H1 (cell line): ENCODE measurements around the gene VTN. TPM values are rescaled to one million over a fixed set of nuclear protein-coding genes. Genes with fewer than 3 reads are reported as not detected.

Source experiments
- CTCF ChIA-PET: fragments of 300-600 bp; sonication (Branson Sonifier 250); formaldehyde crosslinking; loops from one replicate; lab custom pipeline; 2021; ENCODE audit not compliant: partially characterized antibody; lab: Charles Lee
- POLR2A ChIA-PET: fragments of 300-600 bp; sonication (Branson Sonifier 250); formaldehyde crosslinking; loops from one replicate; lab custom pipeline; 2021; ENCODE audit warnings: inconsistent platforms; ENCODE audit not compliant: partially characterized antibody; lab: Charles Lee
- DNase-seq, 2 experiments: peaks; one replicate each; pipeline versions ENCODE4 v3.0.0 to v3.0.0-alpha.2; 2010 to 2022; ENCODE audit warnings: low spot score in 2 of 2, low read depth in 1 of 2, mixed read lengths in 1 of 2
- FAIRE-seq: peaks from 2 replicates; lab custom pipeline; 2011; peaks lifted over from hg19 to GRCh38; lab: Jason Lieb, UNC
- H2AFZ ChIP-seq: 2 replicates; pipeline ENCODE4 v1.8.1; 2012; ENCODE audit warnings: low read length, inconsistent platforms
- H2AK5ac ChIP-seq: 2 replicates; pipeline ENCODE4 v1.6.1; 2013; ENCODE audit warnings: low read depth, low read length
- H2BK120ac ChIP-seq: replicated peaks from 2 replicates; pipeline ENCODE3; 2013; ENCODE audit warnings: low read depth, low read length, inconsistent platforms
- H2BK12ac ChIP-seq: 2 replicates; pipeline ENCODE4 v1.6.1; 2013; ENCODE audit warnings: low read depth, low read length
- H2BK15ac ChIP-seq: 2 replicates; pipeline ENCODE4 v1.6.1; 2013; ENCODE audit warnings: low read length
- H2BK20ac ChIP-seq: 2 replicates; pipeline ENCODE4 v1.6.1; 2013; ENCODE audit warnings: low read length
- H2BK5ac ChIP-seq: 2 replicates; pipeline ENCODE4 v1.6.1; 2013; ENCODE audit warnings: low read depth, low read length
- H3K14ac ChIP-seq: 2 replicates; pipeline ENCODE4 v1.6.1; 2013; ENCODE audit warnings: inconsistent platforms; ENCODE audit not compliant: insufficient read length
- H3K18ac ChIP-seq: 2 replicates; pipeline ENCODE4 v1.6.1; 2013; ENCODE audit warnings: low read length; ENCODE audit errors: extremely low read depth
- H3K23ac ChIP-seq: 2 replicates; pipeline ENCODE4 v1.6.1; 2013; ENCODE audit warnings: inconsistent platforms; ENCODE audit not compliant: insufficient read length
- H3K23me2 ChIP-seq: 2 replicates; pipeline ENCODE4 v1.6.1; 2013; ENCODE audit warnings: low read depth, low read length
- H3K27ac ChIP-seq: 2 replicates; pipeline ENCODE4 v1.6.1; 2011; ENCODE audit warnings: low read depth, low read length, inconsistent platforms
- H3K27me3 ChIP-seq, 4 experiments: replicated peaks in 1 of 4; 1 replicate in 1 of 4; 2 replicates in 3 of 4; pipeline versions ENCODE4 v1.6.1 to v1.8.1; 2011 to 2013; ENCODE audit warnings: low read length in 3 of 4, mild to moderate bottlenecking in 3 of 4, inconsistent platforms in 2 of 4, mixed read lengths in 2 of 4, moderate library complexity in 1 of 4; ENCODE audit not compliant: control insufficient read depth in 3 of 4, insufficient read depth in 3 of 4; ENCODE audit errors: extremely low read depth in 1 of 4
- H3K36me3 ChIP-seq, 4 experiments: 2 replicates each; pipeline versions ENCODE4 v1.6.1 to v1.8.1; 2011 to 2013; ENCODE audit warnings: mild to moderate bottlenecking in 4 of 4, low read length in 3 of 4, moderate library complexity in 2 of 4, control low read depth in 1 of 4, inconsistent platforms in 1 of 4; ENCODE audit not compliant: insufficient read depth in 4 of 4, control insufficient read depth in 2 of 4
- H3K4ac ChIP-seq: replicated peaks from 2 replicates; pipeline ENCODE3; 2013; ENCODE audit warnings: low read length, low read depth, mixed read lengths, inconsistent platforms; ENCODE audit not compliant: insufficient read length
- H3K4me1 ChIP-seq, 4 experiments: replicated peaks in 1 of 4; 1 replicate in 1 of 4; 2 replicates in 3 of 4; pipeline versions ENCODE4 v1.6.1 to v1.8.1; 2011 to 2013; ENCODE audit warnings: low read length in 3 of 4, inconsistent platforms in 2 of 4, mixed read lengths in 1 of 4; ENCODE audit not compliant: insufficient read depth in 4 of 4, control insufficient read depth in 3 of 4
- H3K4me2 ChIP-seq, 2 experiments: 2 replicates each; pipeline versions ENCODE4 v1.6.1 to v1.8.1; 2011 to 2013; ENCODE audit warnings: low read depth in 2 of 2, low read length in 2 of 2, control low read depth in 1 of 2, inconsistent platforms in 1 of 2, mild to moderate bottlenecking in 1 of 2; ENCODE audit not compliant: insufficient read depth in 1 of 2
- H3K4me3 ChIP-seq, 4 experiments: fragments of 200-600, 300-600 bp in 1 of 4; sonication (generic), shearing (Covaris generic), sonication (Bioruptor Twin) in 1 of 4; 2 replicates each; pipeline versions ENCODE4 v1.5.1 to v1.8.1; 2011 to 2016; ENCODE audit warnings: low read length in 4 of 4, low read depth in 3 of 4, control low read depth in 2 of 4, inconsistent platforms in 2 of 4, mild to moderate bottlenecking in 2 of 4, mixed read lengths in 1 of 4, moderate library complexity in 1 of 4; ENCODE audit not compliant: insufficient read depth in 2 of 4; ENCODE audit errors: extremely low read depth in 1 of 4
- H3K56ac ChIP-seq: replicated peaks from 2 replicates; pipeline ENCODE3; 2013; ENCODE audit warnings: low read depth, mild to moderate bottlenecking, mixed read lengths, low read length, inconsistent platforms; ENCODE audit not compliant: insufficient read length
- H3K79me1 ChIP-seq: 2 replicates; pipeline ENCODE4 v1.6.1; 2013; ENCODE audit warnings: low read depth, low read length, control low read depth
- H3K79me2 ChIP-seq, 2 experiments: 2 replicates each; pipeline versions ENCODE4 v1.6.1 to v1.8.1; 2012 to 2013; ENCODE audit warnings: low read length in 2 of 2, mild to moderate bottlenecking in 2 of 2, inconsistent platforms in 1 of 2; ENCODE audit not compliant: insufficient read depth in 2 of 2, control insufficient read depth in 1 of 2
- H3K9ac ChIP-seq, 4 experiments: replicated peaks in 1 of 4; 1 replicate in 1 of 4; 2 replicates in 3 of 4; pipeline versions ENCODE4 v1.6.1 to v1.8.1; 2011 to 2013; ENCODE audit warnings: low read depth in 3 of 4, low read length in 3 of 4, control low read depth in 2 of 4, mild to moderate bottlenecking in 2 of 4, moderate library complexity in 2 of 4, inconsistent platforms in 1 of 4; ENCODE audit errors: extremely low read depth in 1 of 4
- H3K9me3 ChIP-seq, 2 experiments: 2 replicates each; pipeline versions ENCODE4 v1.6.1 to v1.8.1; 2012 to 2013; ENCODE audit warnings: mild to moderate bottlenecking in 2 of 2, moderate library complexity in 2 of 2, control low read depth in 1 of 2, inconsistent platforms in 1 of 2, low read depth in 1 of 2, low read length in 1 of 2, mixed read lengths in 1 of 2; ENCODE audit not compliant: insufficient read depth in 2 of 2
- H4K20me1 ChIP-seq, 2 experiments: replicated peaks in 1 of 2; 2 replicates each; pipeline versions ENCODE3 to v1.8.1; 2011 to 2013; ENCODE audit warnings: inconsistent platforms in 2 of 2, low read length in 2 of 2, mild to moderate bottlenecking in 1 of 2; ENCODE audit not compliant: insufficient read depth in 2 of 2, control insufficient read depth in 1 of 2
- H4K5ac ChIP-seq: 2 replicates; pipeline ENCODE4 v1.6.1; 2013; ENCODE audit warnings: low read length, low read depth, mixed read lengths, inconsistent platforms; ENCODE audit not compliant: insufficient read length
- H4K8ac ChIP-seq: 2 replicates; pipeline ENCODE4 v1.8.0; 2013; ENCODE audit warnings: mild to moderate bottlenecking, moderate library complexity, low read length, inconsistent platforms; ENCODE audit not compliant: insufficient read depth; ENCODE audit errors: extremely low read depth
- H4K91ac ChIP-seq: replicated peaks from 2 replicates; pipeline ENCODE3; 2013; ENCODE audit warnings: low read length, mixed read lengths, inconsistent platforms; ENCODE audit not compliant: insufficient read length
- JUND ChIP-seq: IDR thresholded peaks from 2 replicates; pipeline ENCODE4 v1.6.1; 2011; ENCODE audit warnings: mild to moderate bottlenecking, improper control_type of control experiment, low read length
- KDM4A ChIP-seq: IDR thresholded peaks from one replicate; pipeline ENCODE4 v1.7.1; 2012; ENCODE audit warnings: low read depth, mild to moderate bottlenecking, moderate library complexity, low read length, inconsistent platforms; ENCODE audit not compliant: severe bottlenecking
- MAFK ChIP-seq: IDR thresholded peaks from 2 replicates; pipeline ENCODE4 v1.6.1; 2012; ENCODE audit warnings: low read depth, mild to moderate bottlenecking, improper control_type of control experiment, low read length
- RBBP5 ChIP-seq: IDR thresholded peaks from 2 replicates; pipeline ENCODE4 v1.7.1; 2012; ENCODE audit warnings: low read depth, mild to moderate bottlenecking, inconsistent platforms, low read length, moderate library complexity, borderline replicate concordance
- SUZ12 ChIP-seq: fragments of 200-600 bp; sonication (generic); IDR thresholded peaks from 2 replicates; pipeline ENCODE4 v1.6.1; 2012; ENCODE audit warnings: mild to moderate bottlenecking, inconsistent platforms, low read length, moderate library complexity, mixed read lengths
- WGBS, 2 experiments: shearing (Covaris generic) in 1 of 2; methylation state at CpG; one replicate each; pipeline versions ENCODE4 v1.1.6 to v1.1.7; 2013 to 2015; ENCODE audit warnings: low lambda C conversion rate in 2 of 2, mixed read lengths in 2 of 2, inconsistent platforms in 1 of 2, low coverage in 1 of 2, missing lambda C conversion rate in 1 of 2; ENCODE audit not compliant: insufficient replicate concordance in 2 of 2, insufficient coverage in 1 of 2, insufficient read length in 1 of 2; ENCODE audit errors: extremely low coverage in 1 of 2, missing lambda C conversion rate in 1 of 2; 5-methylcytosine and 5-hydroxymethylcytosine counted together
- polyA plus RNA-seq, 7 experiments: library from polyadenylated mRNA; depleted of rRNA in 3 of 7; stranded (reverse) in 5 of 7; unstranded in 2 of 7; fragments of >200 nt in 5 of 7; fragments of 200-250 nt in 2 of 7; gene quantifications; 1 replicate in 5 of 7; 2 replicates in 1 of 7; 4 replicates in 1 of 7; pipeline versions ENCODE4 v1.2.1 to v1.2.3, GENCODE V29; 2011 to 2013; ENCODE audit warnings: missing spikeins in 2 of 7, mixed read lengths in 2 of 7
- total RNA-seq: library from RNA; stranded (reverse); fragmentation: NEBNext Ultra II Directional; extraction: Animal tissue kit (Norgen Biotek cat#: 25700); gene quantifications from 2 replicates; pipeline ENCODE4 v1.2.1, GENCODE V29; 2021

Gene VTN
- total and polyA plus RNA-seq, 2 of the 8 experiments (the other 6 are each of a cell fraction or from before 2014, with no cell fraction given) = 0.18 TPM; not detected in 1

- Histone ChIP-seq H4K5ac (no peak overlapping the region), H3K4me2 (no peak overlapping the region), H2BK12ac (no peak overlapping the region), H4K8ac (no peak overlapping the region), H2BK15ac (no peak overlapping the region), H3K4me1 (no peaks in the 10 kb centered on the region), H3K27ac (no peak overlapping the region), H3K79me1 (no peaks in the 10 kb centered on the region), H3K27me3 (no peaks in the 10 kb centered on the region), H4K20me1 (no peaks in the 10 kb centered on the region), H3K23me2 (no peaks in the 10 kb centered on the region), H3K36me3 (peaks cover 7 to 24% (median 19%) of the 10 kb centered on the region in 4 experiments; a peak in 7 of 8 replicates), H2BK120ac (no peak overlapping the region), H3K18ac (no peak overlapping the region), H3K4me3 (no peak overlapping the region)
- FAIRE-seq = no peak
- no peak for TF ChIP-seq SUZ12
- TF ChIP-seq RBBP5 = no peak
- TF ChIP-seq MAFK = no peak
- no peak for TF ChIP-seq JUND
- no peak for TF ChIP-seq KDM4A
- TF ChIP-seq, all 59 proteins: peak for 0
- ChIA-PET POLR2A (interaction anchor here (0.9 to 12.7 kb wide), 6 partner anchors 6 to 185 kb away, joined by 3 to 103 read pairs (median 12); partner anchors contain the start of genes IFT20, POLDIP2, SARM1 and SEBOX), CTCF (interaction anchor here (1.5 to 2.0 kb wide), 2 partner anchors 9 to 18 kb away, joined by 4 to 6 read pairs; no protein-coding TSS in a partner anchor)
- WGBS, 2 experiments = 93% methylated on average over 8 of the region's 8 CpGs; no CpG with 5 or more reads in 1 of the 2 experiments
- no peak overlapping the region for H3K14ac ChIP-seq
- no peak overlapping the region for H3K56ac ChIP-seq
- no peaks in the 10 kb centered on the region for H3K79me2 ChIP-seq
- H2AK5ac ChIP-seq = no peak overlapping the region
- no peaks in the 10 kb centered on the region for H3K9me3 ChIP-seq
- no peak overlapping the region for H2BK5ac ChIP-seq
- no peak overlapping the region for H2AFZ ChIP-seq
- H2BK20ac ChIP-seq = no peak overlapping the region
- no peak overlapping the region for H3K9ac ChIP-seq
- DNase-seq = no peak
- H3K4ac ChIP-seq = no peak overlapping the region
- H4K91ac ChIP-seq = no peak overlapping the region
- H3K23ac ChIP-seq = no peak overlapping the region
These were observed 6.1 kb downstream of the VTN start for GRCh38 chr17:28363776-28364650.
